ENCODE results near the gene FAM107A.

Gene FAM107A

GRCh38 chr3:58596834-58597518, 19.8 kb upstream of the FAM107A start:
- TF ChIP-seq Cebpa-rat (IDR thresholded peaks at IDR 0.05), result no peak
- Histone ChIP-seq H3K27ac (no peak overlapping the region), H4K20me1 (no peaks in the 10 kb centered on the region), H3K27me3 (no peaks in the 10 kb centered on the region), H3K9ac (no peak overlapping the region), H3K9me3 (no peaks in the 10 kb centered on the region), H3K4me3 (no peak overlapping the region), H3K36me3 (no peaks in the 10 kb centered on the region), H3K4me1 (0 out of 2 replicates have a peak, but pooled peaks cover 11% of the 10 kb centered on the region), H3K4me2 (no peak overlapping the region)

- Histone ChIP-seq H3K9ac (no peak overlapping the region), H3K27me3 (no peaks in the 10 kb centered on the region)
These were observed 16.9 kb upstream of the FAM107A start for GRCh38 chr3:58594117-58594516.

GRCh38 chr3:58591517-58592510, 14.6 kb upstream of the FAM107A start:
- H3K36me3 ChIP-seq, result no peaks in the 10 kb centered on the region
- no peak overlapping the region for H3K4me2 ChIP-seq
- no peaks in the 10 kb centered on the region for H4K20me1 ChIP-seq
- no peak overlapping the region for H3K27ac ChIP-seq
- H3K4me1 ChIP-seq, result peaks cover under 1% of the 10 kb centered on the region
- TF ChIP-seq Cebpa-rat (IDR thresholded peaks at IDR 0.05), result no peak
- H3K9ac ChIP-seq, result no peak overlapping the region
- no peak overlapping the region for H3K4me3 ChIP-seq
- no peaks in the 10 kb centered on the region for H3K9me3 ChIP-seq
- no peaks in the 10 kb centered on the region for H3K27me3 ChIP-seq

More at GRCh38 chr3:58594117-58594516, 16.9 kb upstream of the FAM107A start:
- Histone ChIP-seq H3K27ac (no peak overlapping the region), H3K4me3 (no peak overlapping the region), H3K4me1 (peaks cover 11% of the 10 kb centered on the region; the same call in 1 of the 2 replicates), H4K20me1 (no peaks in the 10 kb centered on the region), H3K4me2 (no peak overlapping the region), H3K9me3 (no peaks in the 10 kb centered on the region), H3K36me3 (no peaks in the 10 kb centered on the region)
- no peak for TF ChIP-seq Cebpa-rat (IDR thresholded peaks at IDR 0.05)

- no peak for TF ChIP-seq Cebpa-rat (IDR thresholded peaks at IDR 0.05)
- H3K36me3 ChIP-seq, result no peaks in the 10 kb centered on the region
- no peak overlapping the region for H3K9ac ChIP-seq
These were observed 10.9 kb upstream of the FAM107A start for GRCh38 chr3:58588030-58588614.

GRCh38 chr3:58586776-58587192, 9.6 kb upstream of the FAM107A start:
- no peaks in the 10 kb centered on the region for H4K20me1 ChIP-seq
- H3K36me3 ChIP-seq, result no peaks in the 10 kb centered on the region
- H3K27me3 ChIP-seq, result no peaks in the 10 kb centered on the region
- no peak overlapping the region for H3K27ac ChIP-seq
- no peak for TF ChIP-seq Cebpa-rat (IDR thresholded peaks at IDR 0.05)
- peaks cover 42% of the 10 kb centered on the region for H3K4me1 ChIP-seq
- H3K4me3 ChIP-seq, result no peak overlapping the region
- H3K9me3 ChIP-seq, result no peaks in the 10 kb centered on the region
- peak overlapping the region; percentile 80; the same call in 1 of the 2 replicates for H3K4me2 ChIP-seq
- no peak overlapping the region for H3K9ac ChIP-seq

More at GRCh38 chr3:58588030-58588614, 10.9 kb upstream of the FAM107A start:
- Histone ChIP-seq H3K4me2 (no peak overlapping the region), H3K27me3 (no peaks in the 10 kb centered on the region), H3K4me1 (peaks cover 29% of the 10 kb centered on the region), H3K27ac (no peak overlapping the region), H3K4me3 (no peak overlapping the region), H3K9me3 (no peaks in the 10 kb centered on the region), H4K20me1 (no peaks in the 10 kb centered on the region)

- Histone ChIP-seq H3K4me2 (peak overlapping the region; percentile 80), H3K36me3 (no peaks in the 10 kb centered on the region), H3K4me3 (peak overlapping the region; percentile 62), H3K9ac (peak overlapping the region; percentile 43; the same call in 1 of the 2 replicates), H3K27ac (peak overlapping the region; percentile 57; the same call in 1 of the 2 replicates), H3K4me1 (peaks cover 50% of the 10 kb centered on the region), H3K27me3 (no peaks in the 10 kb centered on the region), H3K9me3 (no peaks in the 10 kb centered on the region), H4K20me1 (no peaks in the 10 kb centered on the region)
- no peak for TF ChIP-seq Cebpa-rat (IDR thresholded peaks at IDR 0.05)
These were observed 8.8 kb upstream of the FAM107A start for GRCh38 chr3:58585994-58586393.

GRCh38 chr3:58585005-58585786, 8.0 kb upstream of the FAM107A start:
- Histone ChIP-seq H3K4me2 (peak overlapping the region; percentile 80), H3K36me3 (no peaks in the 10 kb centered on the region), H3K27me3 (no peaks in the 10 kb centered on the region), H3K27ac (peak overlapping the region; percentile 57; the same call in 1 of the 2 replicates), H3K9ac (peak overlapping the region; percentile 64; the same call in 1 of the 2 replicates), H3K9me3 (no peaks in the 10 kb centered on the region), H3K4me3 (peak overlapping the region; percentile 62), H3K4me1 (peaks cover 56% of the 10 kb centered on the region), H4K20me1 (no peaks in the 10 kb centered on the region)
- no peak for TF ChIP-seq Cebpa-rat (IDR thresholded peaks at IDR 0.05)

- H3K4me3 ChIP-seq, result peak overlapping the region; percentile 62
- no peaks in the 10 kb centered on the region for H3K36me3 ChIP-seq
- no peaks in the 10 kb centered on the region for H4K20me1 ChIP-seq
- H3K27ac ChIP-seq, result peak overlapping the region; percentile 57; the same call in 1 of the 2 replicates
- peak overlapping the region; percentile 64; the same call in 1 of the 2 replicates for H3K9ac ChIP-seq
- no peak for TF ChIP-seq Cebpa-rat (IDR thresholded peaks at IDR 0.05)
- H3K9me3 ChIP-seq, result no peaks in the 10 kb centered on the region
- peak overlapping the region; percentile 80 for H3K4me2 ChIP-seq
- no peaks in the 10 kb centered on the region for H3K27me3 ChIP-seq
- H3K4me1 ChIP-seq, result peaks cover 56% of the 10 kb centered on the region
These were observed 7.5 kb upstream of the FAM107A start for GRCh38 chr3:58584690-58585004.
